HPDE6-E6E7 (cell line): ENCODE data around the gene OR2H1.

Experiments
- DNase-seq: peaks from one replicate; pipeline ENCODE4 v3.0.0; 2011; ENCODE audit warnings: missing footprints; ENCODE audit errors: extremely low spot score

The OR2H1 gene

DNA sequence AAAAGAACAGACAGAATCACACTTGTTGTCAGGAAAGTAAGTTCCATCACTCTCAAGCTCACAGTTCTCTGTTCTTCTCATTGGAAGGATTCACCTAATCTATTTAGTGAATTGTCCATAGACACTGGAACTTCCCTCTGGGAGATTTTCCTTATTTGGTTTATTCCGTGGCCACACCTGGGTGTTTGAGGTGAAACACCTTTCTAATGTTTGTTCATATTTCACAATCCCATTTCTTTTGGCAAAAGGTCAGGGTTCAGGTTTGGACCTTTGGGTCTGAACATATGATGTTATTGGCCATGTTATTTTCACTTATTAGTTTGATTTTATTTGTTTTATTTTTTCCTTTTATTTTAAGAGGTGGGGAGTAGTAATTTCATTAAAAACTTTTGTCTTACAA, 26.8 kb downstream of the OR2H1 start:
- DNase-seq, result no peak

DNA sequence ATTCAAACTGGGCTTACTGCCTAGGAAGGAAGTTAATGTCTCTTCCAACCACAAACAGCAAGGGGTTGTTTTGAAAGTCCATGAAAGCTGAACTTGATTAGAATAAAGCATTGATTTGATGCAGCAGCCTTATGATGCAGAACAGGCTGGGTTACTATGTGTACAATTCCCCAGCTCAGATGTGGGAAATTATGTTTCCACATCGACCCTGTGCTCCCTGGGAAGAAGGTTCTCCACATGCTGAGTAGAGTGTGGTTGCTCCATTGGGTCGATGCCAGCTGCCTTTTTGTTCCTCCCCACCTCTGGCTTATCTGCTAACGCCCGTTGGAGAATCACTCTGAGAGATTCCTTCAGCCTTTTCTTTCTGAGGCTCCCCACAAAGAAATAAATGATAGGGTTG, 29.6 kb downstream of the OR2H1 start:
- DNase-seq, result no peak

GRCh38 chr6:29487131-29487530, 30.2 kb downstream of the OR2H1 start:
- no peak for DNase-seq

DNA sequence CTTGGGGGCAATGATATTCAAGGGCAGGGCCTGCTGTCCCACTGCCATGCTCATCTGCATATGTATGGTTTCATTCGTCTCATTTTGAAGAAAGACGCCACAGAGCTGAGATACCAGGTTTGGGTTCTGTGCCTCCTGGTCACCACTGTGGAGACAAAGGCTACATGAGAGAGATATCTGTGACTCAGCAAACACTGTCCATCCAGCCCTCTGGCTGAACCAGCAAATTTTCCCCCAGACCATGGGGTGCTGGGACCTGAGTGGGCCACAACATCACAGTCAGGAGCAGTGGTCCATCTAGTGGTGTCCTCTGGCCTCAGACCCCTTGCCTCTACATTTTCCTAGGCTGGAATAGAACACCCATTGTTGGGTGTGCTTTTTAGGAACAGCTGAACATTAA, 30.7 kb downstream of the OR2H1 start, which contains the start of gene MAS1L:
MAS1L (minus strand) TSS at position 297 of the 400 bp plus-strand sequence; CDS start at position 243, 54 bp downstream.
- no peak for DNase-seq

GRCh38 chr6:29488874-29489273, 31.9 kb downstream of the OR2H1 start:
- no peak for DNase-seq

GRCh38 chr6:29489286-29489685, 32.3 kb downstream of the OR2H1 start:
- no peak for DNase-seq

GRCh38 chr6:29490055-29490454, 33.1 kb downstream of the OR2H1 start:
- no peak for DNase-seq

- DNase-seq, result no peak
These were observed 33.6 kb downstream of the OR2H1 start for GRCh38 chr6:29490552-29490951.

DNA sequence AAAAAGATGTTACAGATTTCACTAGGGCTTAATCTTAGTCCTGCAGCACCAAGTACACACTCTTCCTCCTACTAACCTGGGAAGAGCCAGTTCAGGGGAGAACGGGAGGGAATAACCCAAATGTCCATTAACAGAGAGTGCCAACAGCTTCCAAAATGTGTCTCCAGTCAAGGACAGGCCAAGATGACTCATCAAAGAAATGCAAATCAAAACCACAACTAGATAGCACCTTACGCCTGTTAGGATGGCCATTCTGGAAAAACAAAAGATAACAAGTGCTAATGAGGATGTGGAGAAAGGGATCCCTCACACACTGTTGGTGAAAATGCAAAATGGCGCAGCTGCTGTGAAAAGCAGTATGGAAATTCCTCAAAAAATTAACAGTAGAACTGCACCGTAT, 34.6 kb downstream of the OR2H1 start:
- DNase-seq, result no peak

GRCh38 chr6:29493261-29493660, 36.3 kb downstream of the OR2H1 start:
- no peak for DNase-seq

GRCh38 chr6:29494131-29494530, 37.2 kb downstream of the OR2H1 start:
- DNase-seq, result no peak

GRCh38 chr6:29495571-29495970, 38.6 kb downstream of the OR2H1 start:
- no peak for DNase-seq

DNA sequence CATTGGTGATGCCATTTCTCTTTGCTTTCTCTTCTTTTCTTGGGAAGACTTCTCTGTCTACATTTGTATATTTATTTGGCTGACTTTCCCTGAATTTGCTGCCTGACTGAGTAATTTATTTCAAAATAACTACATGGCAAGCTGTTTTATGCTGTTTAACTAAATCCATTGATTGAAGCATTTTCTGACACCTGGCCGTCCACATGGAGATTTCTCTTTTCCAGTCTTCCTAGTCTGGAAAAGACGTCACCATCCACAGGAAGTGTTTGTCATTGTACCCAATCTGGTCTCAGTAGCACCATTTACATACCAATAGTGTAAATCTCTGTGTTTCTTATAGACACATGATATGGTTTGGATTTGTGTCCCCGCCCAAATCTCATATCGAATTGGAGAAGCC, 40.0 kb downstream of the OR2H1 start:
- no peak for DNase-seq

DNA sequence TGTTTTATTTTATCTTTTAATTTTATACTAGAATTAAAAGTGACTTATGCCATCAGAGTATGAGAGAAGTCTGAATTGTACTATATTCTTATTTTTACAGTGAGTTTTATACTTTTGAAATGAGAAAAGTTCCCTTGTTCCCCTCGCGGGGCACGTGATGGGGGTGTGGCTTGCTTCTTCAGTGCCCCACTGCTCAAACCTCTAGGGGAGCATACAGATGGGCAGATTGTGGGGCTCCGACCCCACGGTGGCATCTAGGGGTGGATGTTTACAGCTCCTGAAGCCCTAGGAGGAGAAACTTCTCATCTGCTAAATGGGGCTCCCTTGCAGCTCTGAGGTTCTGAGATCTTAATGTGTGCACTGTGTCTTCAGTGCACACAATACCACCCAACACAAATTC, 42.7 kb downstream of the OR2H1 start:
- no peak for DNase-seq

- no peak for DNase-seq
These were observed 43.6 kb downstream of the OR2H1 start for GRCh38 chr6:29500594-29500993.

DNA sequence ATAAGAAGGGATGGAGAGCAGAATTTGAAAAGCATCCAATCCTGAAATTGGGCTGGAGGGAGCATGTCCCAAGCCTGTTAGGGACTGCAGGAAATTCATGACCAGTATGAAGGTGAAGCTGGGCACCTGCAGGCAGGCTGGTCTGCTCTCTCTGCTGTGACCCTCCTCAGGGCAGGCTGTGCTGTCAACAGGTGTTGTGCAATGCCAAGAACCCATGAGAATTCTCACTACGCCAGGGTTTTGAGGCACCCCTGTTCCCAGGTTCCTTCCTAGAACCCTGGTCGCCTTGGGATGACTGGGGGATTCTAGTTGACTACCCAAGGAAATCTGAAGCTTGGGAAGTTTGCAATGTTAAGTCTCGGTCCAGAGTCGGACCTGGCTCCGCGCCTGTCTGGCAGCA, 44.2 kb downstream of the OR2H1 start:
- no peak for DNase-seq

DNA sequence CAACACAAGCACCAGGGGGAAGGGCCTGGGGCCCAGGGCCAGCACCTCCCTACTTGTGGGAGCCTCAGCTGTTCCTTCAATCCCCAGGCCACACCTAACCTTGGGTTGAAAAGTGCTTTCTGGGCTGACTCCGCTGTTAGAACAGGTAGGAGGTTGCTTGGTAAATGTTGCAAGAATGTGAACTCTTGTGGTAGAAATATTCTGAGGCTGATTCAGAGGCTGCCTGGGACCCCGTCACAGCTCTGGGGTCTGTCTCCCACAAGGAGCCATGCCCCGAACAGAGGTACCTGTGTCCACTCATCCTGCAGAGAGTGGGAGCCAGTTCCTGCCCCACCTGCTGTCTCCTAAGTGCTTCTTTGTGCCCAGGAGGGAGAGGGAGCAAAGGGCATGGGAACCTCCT, 45.2 kb downstream of the OR2H1 start:
- DNase-seq, result no peak

- no peak for DNase-seq
These were observed 45.6 kb downstream of the OR2H1 start for GRCh38 chr6:29502597-29502996.

GRCh38 chr6:29504961-29505360, 48.0 kb downstream of the OR2H1 start:
- DNase-seq, result no peak

- DNase-seq, result no peak
These were observed 48.9 kb downstream of the OR2H1 start for GRCh38 chr6:29505808-29506207.

DNA sequence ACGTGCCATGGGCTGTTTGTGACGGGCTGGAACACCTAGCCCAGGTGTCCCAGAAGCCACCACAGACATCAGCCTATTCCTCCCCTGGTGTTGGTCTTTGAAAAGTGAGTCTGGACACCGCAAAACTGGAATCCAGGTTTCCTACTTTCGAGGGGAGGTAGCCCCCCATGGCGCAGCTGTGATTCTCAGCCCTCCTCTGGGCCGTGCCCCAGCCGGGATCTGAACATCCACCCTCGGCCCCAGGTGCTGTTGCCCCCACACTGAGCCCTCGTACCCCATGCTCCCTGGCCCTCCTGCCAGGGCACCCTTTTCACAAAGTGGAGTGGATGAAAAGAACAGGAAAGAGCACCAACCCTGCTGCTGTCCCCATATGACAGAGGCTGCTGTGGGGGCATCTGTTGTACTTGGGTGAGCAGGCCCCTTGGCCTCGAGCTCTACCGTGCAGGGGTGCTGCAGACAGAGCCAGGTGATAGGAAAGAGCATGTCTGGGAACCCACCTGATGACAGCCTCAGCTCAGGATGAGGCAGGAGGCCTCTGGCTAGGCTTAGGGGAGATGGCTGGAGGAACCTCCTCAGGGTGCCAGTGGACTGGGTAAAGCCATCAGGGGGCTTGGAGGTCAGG, 49.6 kb downstream of the OR2H1 start:
- DNase-seq, result no peak

GRCh38 chr6:29507319-29507718, 50.4 kb downstream of the OR2H1 start:
- no peak for DNase-seq

- no peak for DNase-seq
These were observed 52.3 kb downstream of the OR2H1 start for GRCh38 chr6:29509239-29509638.

- DNase-seq, result no peak
These were observed 52.8 kb downstream of the OR2H1 start for GRCh38 chr6:29509711-29510110.
